ENCODE measurements around the gene TRIM71.
A peak's percentile ranks its signal among the peaks of the same experiment; 100 is the strongest.
"Not testable (repeated sequence)": the region's sequence is repeated elsewhere in the genome, so short reads cannot be mapped to it uniquely, and the experiment has no call there.

Gene TRIM71

DNA sequence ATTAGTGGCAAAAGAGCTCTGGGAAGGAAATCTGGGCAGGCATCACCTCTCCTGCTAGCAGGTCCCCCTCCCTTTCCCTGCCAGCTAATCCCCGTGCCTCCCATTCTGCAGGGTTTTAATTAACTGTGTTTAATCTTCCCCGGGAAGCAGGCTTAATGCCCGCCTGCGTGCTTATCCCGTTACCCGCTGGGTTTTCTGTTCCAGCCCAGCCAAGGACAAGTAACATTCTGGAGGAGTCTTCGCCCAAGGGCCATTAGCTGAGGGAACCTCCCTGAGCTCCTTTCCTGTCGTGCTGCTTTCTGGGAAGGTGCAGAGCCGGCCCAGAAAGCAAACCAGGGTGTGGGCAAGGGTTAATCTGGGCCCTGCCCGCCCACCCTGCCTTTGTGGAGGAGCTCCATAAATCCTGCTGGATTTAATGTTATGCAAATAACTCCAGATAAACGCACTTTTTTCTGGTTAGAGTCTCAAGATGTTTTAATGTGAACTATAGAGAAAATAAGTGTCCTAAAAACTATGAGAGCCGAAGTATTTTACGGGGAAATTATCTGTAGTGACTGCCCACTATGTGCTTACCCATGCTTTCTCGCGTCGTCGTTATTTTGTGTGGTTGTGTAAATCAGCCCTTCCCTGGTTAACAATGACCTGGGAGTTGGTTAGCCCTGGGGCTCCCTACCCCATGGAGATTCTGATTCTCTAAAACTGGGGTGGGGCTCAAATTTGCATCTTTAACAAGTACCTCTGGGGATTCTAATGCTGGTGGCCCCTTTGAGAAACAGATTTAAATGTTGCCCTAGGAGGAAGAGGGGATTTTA is 25.9 kb downstream of the TRIM71 start:
- TF ChIP-seq GABPA (IDR thresholded peaks at IDR 0.05; ENCODE audit: low read depth) (no peak), POLR2AphosphoS5 (IDR thresholded peaks at IDR 0.05; ENCODE audit: low read depth) (no peak), SPI1 (IDR thresholded peaks at IDR 0.05; ENCODE audit: borderline replicate concordance, low read depth) (no peak)
- TF ChIP-seq, protein P1, sequence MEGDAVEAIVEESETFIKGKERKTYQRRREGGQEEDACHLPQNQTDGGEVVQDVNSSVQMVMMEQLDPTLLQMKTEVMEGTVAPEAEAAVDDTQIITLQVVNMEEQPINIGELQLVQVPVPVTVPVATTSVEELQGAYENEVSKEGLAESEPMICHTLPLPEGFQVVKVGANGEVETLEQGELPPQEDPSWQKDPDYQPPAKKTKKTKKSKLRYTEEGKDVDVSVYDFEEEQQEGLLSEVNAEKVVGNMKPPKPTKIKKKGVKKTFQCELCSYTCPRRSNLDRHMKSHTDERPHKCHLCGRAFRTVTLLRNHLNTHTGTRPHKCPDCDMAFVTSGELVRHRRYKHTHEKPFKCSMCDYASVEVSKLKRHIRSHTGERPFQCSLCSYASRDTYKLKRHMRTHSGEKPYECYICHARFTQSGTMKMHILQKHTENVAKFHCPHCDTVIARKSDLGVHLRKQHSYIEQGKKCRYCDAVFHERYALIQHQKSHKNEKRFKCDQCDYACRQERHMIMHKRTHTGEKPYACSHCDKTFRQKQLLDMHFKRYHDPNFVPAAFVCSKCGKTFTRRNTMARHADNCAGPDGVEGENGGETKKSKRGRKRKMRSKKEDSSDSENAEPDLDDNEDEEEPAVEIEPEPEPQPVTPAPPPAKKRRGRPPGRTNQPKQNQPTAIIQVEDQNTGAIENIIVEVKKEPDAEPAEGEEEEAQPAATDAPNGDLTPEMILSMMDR (IDR thresholded peaks at IDR 0.05; ENCODE audit: insufficient read depth, low read length) = no peak
- TF ChIP-seq, protein P2, sequence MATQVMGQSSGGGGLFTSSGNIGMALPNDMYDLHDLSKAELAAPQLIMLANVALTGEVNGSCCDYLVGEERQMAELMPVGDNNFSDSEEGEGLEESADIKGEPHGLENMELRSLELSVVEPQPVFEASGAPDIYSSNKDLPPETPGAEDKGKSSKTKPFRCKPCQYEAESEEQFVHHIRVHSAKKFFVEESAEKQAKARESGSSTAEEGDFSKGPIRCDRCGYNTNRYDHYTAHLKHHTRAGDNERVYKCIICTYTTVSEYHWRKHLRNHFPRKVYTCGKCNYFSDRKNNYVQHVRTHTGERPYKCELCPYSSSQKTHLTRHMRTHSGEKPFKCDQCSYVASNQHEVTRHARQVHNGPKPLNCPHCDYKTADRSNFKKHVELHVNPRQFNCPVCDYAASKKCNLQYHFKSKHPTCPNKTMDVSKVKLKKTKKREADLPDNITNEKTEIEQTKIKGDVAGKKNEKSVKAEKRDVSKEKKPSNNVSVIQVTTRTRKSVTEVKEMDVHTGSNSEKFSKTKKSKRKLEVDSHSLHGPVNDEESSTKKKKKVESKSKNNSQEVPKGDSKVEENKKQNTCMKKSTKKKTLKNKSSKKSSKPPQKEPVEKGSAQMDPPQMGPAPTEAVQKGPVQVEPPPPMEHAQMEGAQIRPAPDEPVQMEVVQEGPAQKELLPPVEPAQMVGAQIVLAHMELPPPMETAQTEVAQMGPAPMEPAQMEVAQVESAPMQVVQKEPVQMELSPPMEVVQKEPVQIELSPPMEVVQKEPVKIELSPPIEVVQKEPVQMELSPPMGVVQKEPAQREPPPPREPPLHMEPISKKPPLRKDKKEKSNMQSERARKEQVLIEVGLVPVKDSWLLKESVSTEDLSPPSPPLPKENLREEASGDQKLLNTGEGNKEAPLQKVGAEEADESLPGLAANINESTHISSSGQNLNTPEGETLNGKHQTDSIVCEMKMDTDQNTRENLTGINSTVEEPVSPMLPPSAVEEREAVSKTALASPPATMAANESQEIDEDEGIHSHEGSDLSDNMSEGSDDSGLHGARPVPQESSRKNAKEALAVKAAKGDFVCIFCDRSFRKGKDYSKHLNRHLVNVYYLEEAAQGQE (IDR thresholded peaks at IDR 0.05; ENCODE audit: insufficient replicate concordance, low read depth) = no peak
- Histone ChIP-seq H3K27me3 (ENCODE audit: insufficient read depth, poor library complexity, severe bottlenecking) (no peaks in the 10 kb centered on the region), H3K4me3 (replicated peaks; ENCODE audit: insufficient read depth, low read length) (no peak overlapping the region), H3K27ac (replicated peaks) (peak overlapping the region; percentile 40)
- DNase-seq (ENCODE audit: low read depth in 1 of 2, low spot score in 1 of 2) = no peak

DNA sequence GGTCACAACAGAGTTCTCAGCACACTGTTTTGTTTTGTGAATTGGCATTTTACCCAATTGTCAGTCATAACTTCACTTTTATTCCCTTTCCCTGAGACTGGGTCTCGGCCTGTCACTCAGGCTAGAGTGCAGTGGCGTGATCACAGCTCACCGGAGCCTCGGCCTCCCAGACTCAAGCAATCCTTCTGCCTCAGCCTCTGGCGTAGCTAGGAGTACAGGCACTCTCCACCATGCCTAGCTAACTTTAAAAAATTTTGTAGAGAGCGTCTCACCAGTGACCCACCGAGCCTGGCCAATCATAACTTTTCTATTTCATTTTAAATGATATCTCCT is 26.5 kb downstream of the TRIM71 start:
- TF ChIP-seq, protein P1 (IDR thresholded peaks at IDR 0.05; ENCODE audit: insufficient read depth, low read length) = no peak
- TF ChIP-seq POLR2AphosphoS5 (IDR thresholded peaks at IDR 0.05; ENCODE audit: low read depth) = no peak
- TF ChIP-seq, protein P2 (IDR thresholded peaks at IDR 0.05; ENCODE audit: insufficient replicate concordance, low read depth) = no peak
- no peak for TF ChIP-seq GABPA (IDR thresholded peaks at IDR 0.05; ENCODE audit: low read depth)
- no peak for TF ChIP-seq SPI1 (IDR thresholded peaks at IDR 0.05; ENCODE audit: borderline replicate concordance, low read depth)
- no peak overlapping the region for H3K4me3 ChIP-seq (replicated peaks; ENCODE audit: insufficient read depth, low read length)
- H3K27ac ChIP-seq (replicated peaks) = no peak overlapping the region
- DNase-seq (ENCODE audit: low read depth in 1 of 2, low spot score in 1 of 2) = no peak
- H3K27me3 ChIP-seq (ENCODE audit: insufficient read depth, poor library complexity, severe bottlenecking) = no peaks in the 10 kb centered on the region

DNA sequence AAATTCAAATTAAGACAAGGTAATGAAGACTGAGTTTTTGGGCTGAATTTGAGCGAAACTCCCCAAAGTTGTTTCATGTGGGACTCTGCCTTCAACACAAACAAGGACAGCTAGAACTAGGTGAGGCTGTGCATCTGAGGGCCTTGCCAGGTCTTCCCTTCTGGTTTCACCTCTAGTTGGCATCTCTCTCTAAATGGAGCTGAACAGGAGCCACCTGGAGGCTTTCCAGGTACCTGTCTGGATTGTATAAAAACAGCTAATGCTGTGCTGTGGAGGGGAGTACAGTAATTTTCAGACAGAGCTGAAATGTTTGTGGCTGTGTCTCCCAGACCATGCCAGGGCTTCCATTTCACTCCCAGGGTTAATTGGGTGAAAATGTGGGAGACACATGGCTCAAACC is 27.1 kb downstream of the TRIM71 start:
- no peak for TF ChIP-seq SPI1 (IDR thresholded peaks at IDR 0.05; ENCODE audit: borderline replicate concordance, low read depth)
- TF ChIP-seq, protein P1 (IDR thresholded peaks at IDR 0.05; ENCODE audit: insufficient read depth, low read length) = no peak
- no peak for TF ChIP-seq GABPA (IDR thresholded peaks at IDR 0.05; ENCODE audit: low read depth)
- TF ChIP-seq, protein P2 (IDR thresholded peaks at IDR 0.05; ENCODE audit: insufficient replicate concordance, low read depth) = no peak
- TF ChIP-seq POLR2AphosphoS5 (IDR thresholded peaks at IDR 0.05; ENCODE audit: low read depth) = no peak
- no peak overlapping the region for H3K4me3 ChIP-seq (replicated peaks; ENCODE audit: insufficient read depth, low read length)
- no peak overlapping the region for H3K27ac ChIP-seq (replicated peaks)
- H3K27me3 ChIP-seq (ENCODE audit: insufficient read depth, poor library complexity, severe bottlenecking) = no peaks in the 10 kb centered on the region
- no peak for DNase-seq (ENCODE audit: low read depth in 1 of 2, low spot score in 1 of 2)

DNA sequence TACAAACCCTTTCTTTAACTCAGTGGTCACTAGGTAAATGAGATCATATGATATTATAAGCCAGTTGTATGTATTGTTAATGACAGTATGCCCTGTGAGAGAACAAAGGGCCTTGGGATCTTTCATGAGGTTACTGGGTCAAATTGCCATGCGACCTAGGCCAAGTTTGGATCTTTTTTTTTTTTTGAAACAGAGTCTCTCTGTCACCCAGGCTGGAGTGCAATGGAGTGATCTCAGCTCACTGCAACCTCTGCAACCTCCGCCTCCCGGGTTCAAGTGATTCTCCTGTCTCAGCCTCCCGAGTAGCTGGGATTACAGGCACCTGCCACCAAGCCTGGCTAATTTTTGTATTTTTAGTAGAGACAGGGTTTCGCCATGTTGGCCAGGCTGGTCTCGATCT is 27.7 kb downstream of the TRIM71 start:
- not testable (repeated sequence) for DNase-seq (ENCODE audit: low read depth in 1 of 2, low spot score in 1 of 2); H3K27ac ChIP-seq (replicated peaks); H3K4me3 ChIP-seq (replicated peaks; ENCODE audit: insufficient read depth, low read length); H3K27me3 ChIP-seq (ENCODE audit: insufficient read depth, poor library complexity, severe bottlenecking)

DNA sequence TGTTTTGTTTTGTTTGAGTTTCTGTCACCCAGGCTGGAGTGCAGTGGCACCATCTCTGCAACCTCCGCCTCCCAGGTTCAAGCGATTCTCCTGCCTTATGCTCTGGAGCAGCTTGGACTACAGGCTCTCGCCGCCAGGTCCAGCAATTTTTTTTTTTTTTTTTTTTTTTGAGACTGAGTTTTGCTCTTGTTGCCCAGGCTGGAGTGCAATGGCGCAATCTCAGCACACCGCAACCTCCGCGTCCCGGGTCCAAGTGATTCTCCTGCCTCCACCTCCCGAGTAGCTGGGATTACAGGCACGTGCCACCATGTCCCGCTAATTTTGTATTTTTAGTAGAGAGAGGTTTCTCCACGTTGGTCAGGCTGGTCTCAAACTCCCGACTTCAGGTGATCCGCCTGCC is 29.2 kb downstream of the TRIM71 start:
- not testable (repeated sequence) for DNase-seq (ENCODE audit: low read depth in 1 of 2, low spot score in 1 of 2); H3K27me3 ChIP-seq (ENCODE audit: insufficient read depth, poor library complexity, severe bottlenecking); H3K27ac ChIP-seq (replicated peaks); H3K4me3 ChIP-seq (replicated peaks; ENCODE audit: insufficient read depth, low read length)

Data from HL-60 (cell line).